Astrocyte (in vitro differentiated cells and primary cell): Measurements from ENCODE around the gene CUTA. TPM values are rescaled to one million over a fixed set of nuclear protein-coding genes. Genes with fewer than 3 reads are reported as not detected.

Source experiments
- DNase-seq: peaks from one replicate; pipeline ENCODE4 v3.0.0-alpha.2; 2010; ENCODE audit warnings: low read depth
- FAIRE-seq: peaks from 2 replicates; lab custom pipeline; 2011; peaks lifted over from hg19 to GRCh38; lab: Jason Lieb, UNC
- H2AFZ ChIP-seq: 2 replicates; pipeline ENCODE4 v1.6.0; 2012; ENCODE audit warnings: low read depth, low read length, inconsistent platforms
- H3K27ac ChIP-seq: 2 replicates; pipeline ENCODE4 v1.5.1; 2011; ENCODE audit warnings: low read depth, low read length, inconsistent platforms
- H3K27me3 ChIP-seq: 2 replicates; pipeline ENCODE4 v1.6.0; 2011; ENCODE audit warnings: low read length, inconsistent platforms; ENCODE audit not compliant: insufficient read depth
- H3K36me3 ChIP-seq: 2 replicates; pipeline ENCODE4 v1.5.1; 2011; ENCODE audit warnings: low read length, inconsistent platforms; ENCODE audit not compliant: insufficient read depth
- H3K4me1 ChIP-seq: 2 replicates; pipeline ENCODE4 v1.5.1; 2011; ENCODE audit warnings: low read length, inconsistent platforms; ENCODE audit not compliant: insufficient read depth
- H3K4me2 ChIP-seq: 2 replicates; pipeline ENCODE4 v1.6.0; 2012; ENCODE audit warnings: low read length, inconsistent platforms
- H3K4me3 ChIP-seq: 2 replicates; pipeline ENCODE4 v1.5.1; 2011; ENCODE audit warnings: low read depth, mild to moderate bottlenecking, low read length, inconsistent platforms; ENCODE audit not compliant: insufficient read depth
- H3K79me2 ChIP-seq: 2 replicates; pipeline ENCODE4 v1.6.0; 2012; ENCODE audit warnings: mild to moderate bottlenecking, low read length, inconsistent platforms; ENCODE audit not compliant: insufficient read depth
- H3K9ac ChIP-seq: 2 replicates; pipeline ENCODE4 v1.6.0; 2012; ENCODE audit warnings: mild to moderate bottlenecking, low read length, inconsistent platforms
- H3K9me3 ChIP-seq: 2 replicates; pipeline ENCODE4 v1.5.1; 2012; ENCODE audit warnings: low read depth, mild to moderate bottlenecking, low read length, inconsistent platforms; ENCODE audit not compliant: insufficient read depth
- H4K20me1 ChIP-seq: 2 replicates; pipeline ENCODE4 v1.6.0; 2012; ENCODE audit warnings: low read length, inconsistent platforms; ENCODE audit not compliant: insufficient read depth
- H3K27ac Mint-ChIP-seq: one replicate; pipeline ENCODE4 v1.8.0; 2021; ENCODE audit warnings: mild to moderate bottlenecking, mixed read lengths; ENCODE audit not compliant: unreplicated experiment
- H3K27me3 Mint-ChIP-seq: one replicate; pipeline ENCODE4 v1.8.0; 2021; ENCODE audit warnings: low read depth, mixed read lengths; ENCODE audit not compliant: unreplicated experiment
- H3K36me3 Mint-ChIP-seq: one replicate; pipeline ENCODE4 v1.8.0; 2021; ENCODE audit warnings: low read depth, mixed read lengths; ENCODE audit not compliant: unreplicated experiment
- H3K4me1 Mint-ChIP-seq: one replicate; pipeline ENCODE4 v1.8.0; 2021; ENCODE audit warnings: low read depth, mixed read lengths; ENCODE audit not compliant: unreplicated experiment
- H3K4me3 Mint-ChIP-seq: one replicate; pipeline ENCODE4 v1.8.0; 2021; ENCODE audit warnings: mild to moderate bottlenecking, moderate library complexity, mixed read lengths; ENCODE audit not compliant: unreplicated experiment
- H3K9me3 Mint-ChIP-seq: one replicate; pipeline ENCODE4 v1.8.0; 2021; ENCODE audit warnings: mild to moderate bottlenecking, mixed read lengths; ENCODE audit not compliant: unreplicated experiment
- EZH2 ChIP-seq: IDR thresholded peaks from 2 replicates; pipeline ENCODE4 v1.6.1; 2012; ENCODE audit warnings: mild to moderate bottlenecking, low read length, inconsistent platforms; ENCODE audit not compliant: insufficient read depth
- total RNA-seq: library from RNA; stranded (reverse); gene quantifications from 2 replicates; pipeline ENCODE4 v1.2.1, GENCODE V29; 2021
- TF ChIP-seq, protein P1 (sequence below): IDR thresholded peaks from 2 replicates; pipeline ENCODE4 v1.5.1; 2011; ENCODE audit warnings: low read depth, mild to moderate bottlenecking, inconsistent platforms, low read length, moderate library complexity; ENCODE audit not compliant: insufficient read depth

Gene CUTA
- total RNA-seq, 1 donor from 2014 or later: 256 TPM

DNA sequence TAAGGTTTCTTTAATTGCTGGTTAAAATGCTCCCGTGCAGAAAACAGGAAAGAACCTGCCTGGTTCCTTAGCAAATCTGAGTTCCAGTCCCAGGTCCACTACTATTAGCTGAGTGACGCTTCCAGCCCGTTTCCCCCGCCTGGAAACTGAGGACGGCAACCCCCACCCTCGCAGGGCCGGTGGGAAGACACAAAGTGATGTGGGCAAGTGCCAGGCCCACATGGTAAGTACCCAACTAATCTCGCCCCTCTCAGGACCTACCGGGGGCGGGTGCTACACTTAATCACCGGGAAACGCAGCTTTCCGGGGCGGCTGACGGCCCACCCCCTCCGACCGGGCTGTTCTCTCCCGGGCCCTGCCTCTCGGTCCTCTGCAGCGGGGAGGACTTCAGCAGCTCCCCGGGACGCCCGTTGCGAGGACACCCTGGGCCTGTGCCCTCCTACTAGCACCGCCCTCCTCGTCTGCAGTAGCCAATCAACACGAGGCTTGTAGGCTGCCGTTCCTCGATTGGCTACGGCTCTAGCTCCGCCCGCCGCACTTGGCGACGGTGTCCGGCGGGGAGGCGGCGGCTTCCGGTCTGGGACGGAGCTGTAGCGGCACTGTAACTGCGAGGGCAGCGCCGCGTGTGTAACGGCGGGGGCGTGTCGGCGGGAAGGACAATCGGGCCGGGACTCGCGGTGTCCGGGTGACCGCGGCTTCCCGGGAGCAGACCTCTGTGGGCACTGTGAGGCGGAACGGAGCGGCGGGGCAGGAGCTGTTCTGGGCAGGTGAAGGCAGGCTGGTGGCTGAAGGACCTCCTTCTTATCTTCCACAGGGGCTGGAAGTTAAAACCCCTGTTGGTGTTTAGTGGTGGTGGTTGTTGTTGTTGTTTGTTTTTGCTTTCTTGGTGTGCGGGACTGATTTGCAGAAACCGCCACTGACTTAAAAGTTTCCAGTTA is 36.4 kb upstream of the CUTA start, which contains the start of gene ZBTB9:
ZBTB9 (plus strand) TSS at position 568 of the 938 bp plus-strand sequence. CDS start 525 bp downstream, outside the sequence.
- peak within 1 kb of the TSS; percentile 92 for H3K27ac Mint-ChIP-seq
- no peak for TF ChIP-seq EZH2
- TF ChIP-seq, protein P1, sequence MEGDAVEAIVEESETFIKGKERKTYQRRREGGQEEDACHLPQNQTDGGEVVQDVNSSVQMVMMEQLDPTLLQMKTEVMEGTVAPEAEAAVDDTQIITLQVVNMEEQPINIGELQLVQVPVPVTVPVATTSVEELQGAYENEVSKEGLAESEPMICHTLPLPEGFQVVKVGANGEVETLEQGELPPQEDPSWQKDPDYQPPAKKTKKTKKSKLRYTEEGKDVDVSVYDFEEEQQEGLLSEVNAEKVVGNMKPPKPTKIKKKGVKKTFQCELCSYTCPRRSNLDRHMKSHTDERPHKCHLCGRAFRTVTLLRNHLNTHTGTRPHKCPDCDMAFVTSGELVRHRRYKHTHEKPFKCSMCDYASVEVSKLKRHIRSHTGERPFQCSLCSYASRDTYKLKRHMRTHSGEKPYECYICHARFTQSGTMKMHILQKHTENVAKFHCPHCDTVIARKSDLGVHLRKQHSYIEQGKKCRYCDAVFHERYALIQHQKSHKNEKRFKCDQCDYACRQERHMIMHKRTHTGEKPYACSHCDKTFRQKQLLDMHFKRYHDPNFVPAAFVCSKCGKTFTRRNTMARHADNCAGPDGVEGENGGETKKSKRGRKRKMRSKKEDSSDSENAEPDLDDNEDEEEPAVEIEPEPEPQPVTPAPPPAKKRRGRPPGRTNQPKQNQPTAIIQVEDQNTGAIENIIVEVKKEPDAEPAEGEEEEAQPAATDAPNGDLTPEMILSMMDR: no peak
- Histone ChIP-seq H3K4me3 (peak within 1 kb of the TSS; percentile 88), H3K9me3 (no peaks in the 10 kb centered on the region), H2AFZ (peak within 1 kb of the TSS; percentile 77), H3K79me2 (peaks cover 31% of the 10 kb centered on the region), H3K9ac (peak within 1 kb of the TSS; percentile 92), H3K27ac (peak within 1 kb of the TSS; percentile 51), H4K20me1 (peaks cover 13% of the 10 kb centered on the region), H3K36me3 (peaks cover 11% of the 10 kb centered on the region), H3K27me3 (no peaks in the 10 kb centered on the region), H3K4me1 (peaks cover 8% of the 10 kb centered on the region), H3K4me2 (peak within 1 kb of the TSS; percentile 93)
- no peaks in the 10 kb centered on the region for H3K27me3 Mint-ChIP-seq
- H3K36me3 Mint-ChIP-seq: peaks cover 18% of the 10 kb centered on the region
- peak within 1 kb of the TSS; percentile 95 for H3K4me3 Mint-ChIP-seq
- H3K4me1 Mint-ChIP-seq: peaks cover 8% of the 10 kb centered on the region
- no peaks in the 10 kb centered on the region for H3K9me3 Mint-ChIP-seq
- DNase-seq: peak; percentile 91
- FAIRE-seq: no peak

DNA sequence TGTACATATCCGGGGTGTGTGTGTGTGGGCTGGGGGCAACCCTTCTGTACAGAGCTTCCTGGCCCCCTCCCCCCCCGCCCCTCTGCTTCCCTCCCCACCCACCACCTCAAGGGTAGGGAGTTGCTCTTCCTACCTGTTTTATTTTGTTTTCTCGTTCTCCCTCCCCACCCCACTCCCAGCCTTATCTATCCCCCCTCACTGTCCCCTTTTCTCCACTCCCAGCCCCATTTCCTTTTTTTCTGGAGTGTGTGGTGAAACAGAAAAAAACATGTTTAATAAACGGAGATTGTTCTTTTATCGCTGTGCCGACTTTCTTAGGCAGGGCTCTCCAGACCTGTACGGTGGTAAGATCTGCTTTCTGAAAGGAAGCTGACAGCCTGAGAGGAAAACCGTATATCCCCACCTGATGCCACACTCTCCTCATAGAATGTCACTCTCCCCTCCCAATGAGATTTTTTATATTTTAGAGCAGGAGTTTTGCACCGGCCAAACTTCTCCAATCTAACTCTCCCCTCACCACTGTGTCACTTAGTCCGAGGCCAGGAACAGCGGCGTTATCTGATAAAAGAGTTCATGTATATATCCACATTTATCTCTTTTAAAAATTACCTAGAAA is 35.6 kb upstream of the CUTA start:
- Histone ChIP-seq H3K4me3 (peak overlapping the region; percentile 88), H3K36me3 (peaks cover 11% of the 10 kb centered on the region), H3K79me2 (peaks cover 31% of the 10 kb centered on the region), H3K27me3 (no peaks in the 10 kb centered on the region), H3K4me1 (peaks cover 8% of the 10 kb centered on the region), H3K27ac (peak overlapping the region; percentile 51), H3K9ac (peak overlapping the region; percentile 92), H3K9me3 (no peaks in the 10 kb centered on the region), H4K20me1 (peaks cover 13% of the 10 kb centered on the region), H3K4me2 (peak overlapping the region; percentile 93), H2AFZ (peak overlapping the region; percentile 77)
- peak overlapping the region; percentile 56 for H3K27ac Mint-ChIP-seq
- no peaks in the 10 kb centered on the region for H3K9me3 Mint-ChIP-seq
- peaks cover 8% of the 10 kb centered on the region for H3K4me1 Mint-ChIP-seq
- peak overlapping the region; percentile 95 for H3K4me3 Mint-ChIP-seq
- TF ChIP-seq EZH2: no peak
- TF ChIP-seq, protein P1: no peak
- FAIRE-seq (no peak), DNase-seq (peak; percentile 8)
- H3K27me3 Mint-ChIP-seq: no peaks in the 10 kb centered on the region
- H3K36me3 Mint-ChIP-seq: peaks cover 18% of the 10 kb centered on the region
